T-cell (primary cell): ENCODE measurements around the gene GRID1. TPM values are rescaled to one million over a fixed set of nuclear protein-coding genes. Genes with fewer than 3 reads are reported as not detected.

ENCODE experiments used
- ATAC-seq, 4 experiments: fragments of 200-7000 bp in 3 of 4; fragments of 150-1000 bp in 1 of 4; cut with Tn5 transposase; replicated peaks in 1 of 4; 1 replicate in 3 of 4; 2 replicates in 1 of 4; pipeline ENCODE4 v1.10.0; 2021; ENCODE audit warnings: moderate library complexity in 3 of 4, mild to moderate bottlenecking in 2 of 4, moderate number of reproducible peaks in 1 of 4
- CTCF ChIA-PET, 2 donors: fragments of 300-600 bp; sonication (Branson Sonifier 250); formaldehyde crosslinking; loops; one replicate each; lab custom pipeline; 2022; ENCODE audit warnings: antibody characterized with exemption in 2 of 2; lab: Charles Lee
- POLR2A ChIA-PET, 2 donors: fragments of 300-600 bp; sonication (Branson Sonifier 250); formaldehyde crosslinking; loops; one replicate each; lab custom pipeline; 2022; ENCODE audit warnings: antibody characterized with exemption in 2 of 2; lab: Charles Lee
- DNase-seq, 35 experiments: peaks; one replicate each; pipeline versions ENCODE4 v3.0.0 to v3.0.0-alpha.2; 2013 to 2023
- H3K27ac ChIP-seq: one replicate; pipeline ENCODE4 v1.5.1; 2013; ENCODE audit warnings: low read length
- H3K27me3 ChIP-seq, 2 experiments: replicated peaks in 1 of 2; 1 replicate in 1 of 2; 2 replicates in 1 of 2; pipeline versions ENCODE4 v1.6.1 to v1.7.0; 2013; ENCODE audit warnings: low read length in 1 of 2, mixed read lengths in 1 of 2; ENCODE audit not compliant: control insufficient read depth in 2 of 2, insufficient read depth in 2 of 2; ENCODE audit errors: extremely low read depth in 1 of 2
- H3K36me3 ChIP-seq, 2 donors: 1 replicate in 1 of 2; 2 replicates in 1 of 2; pipeline versions ENCODE4 v1.6.1 to v1.7.0; 2013; ENCODE audit warnings: low read length in 1 of 2; ENCODE audit not compliant: control insufficient read depth in 2 of 2, insufficient read depth in 1 of 2; ENCODE audit errors: extremely low read depth in 1 of 2
- H3K4me1 ChIP-seq, 2 experiments: 1 replicate in 1 of 2; 2 replicates in 1 of 2; pipeline versions ENCODE4 v1.6.1 to v1.7.0; 2013; ENCODE audit warnings: low read length in 2 of 2, mixed read lengths in 1 of 2; ENCODE audit not compliant: insufficient read depth in 2 of 2, control insufficient read depth in 1 of 2; ENCODE audit errors: extremely low read depth in 1 of 2
- H3K4me3 ChIP-seq, 2 donors: 1 replicate in 1 of 2; 2 replicates in 1 of 2; pipeline versions ENCODE4 v1.5.1 to v1.7.0; 2013; ENCODE audit warnings: mild to moderate bottlenecking in 2 of 2, low read length in 1 of 2, moderate library complexity in 1 of 2; ENCODE audit not compliant: control insufficient read depth in 1 of 2; ENCODE audit errors: extremely low read depth in 1 of 2
- H3K9me3 ChIP-seq: 2 replicates; pipeline ENCODE4 v1.7.0; 2013
- H3K27ac Mint-ChIP-seq, 2 donors: one replicate each; pipeline ENCODE4 v1.8.0; 2020 to 2021; ENCODE audit warnings: mild to moderate bottlenecking in 2 of 2, mixed read lengths in 2 of 2
- H3K27me3 Mint-ChIP-seq, 2 donors: one replicate each; pipeline ENCODE4 v1.8.0; 2021 to 2022; ENCODE audit warnings: mixed read lengths in 2 of 2
- H3K36me3 Mint-ChIP-seq: one replicate; pipeline ENCODE4 v1.8.0; 2021; ENCODE audit warnings: mixed read lengths
- H3K4me1 Mint-ChIP-seq, 3 donors: one replicate each; pipeline ENCODE4 v1.8.0; 2020 to 2022; ENCODE audit warnings: mixed read lengths in 3 of 3, mild to moderate bottlenecking in 1 of 3
- H3K4me3 Mint-ChIP-seq, 3 donors: one replicate each; pipeline ENCODE4 v1.8.0; 2020 to 2022; ENCODE audit warnings: mild to moderate bottlenecking in 3 of 3, mixed read lengths in 3 of 3, moderate library complexity in 3 of 3
- H3K9me3 Mint-ChIP-seq, 3 donors: one replicate each; pipeline ENCODE4 v1.8.0; 2020 to 2022; ENCODE audit warnings: mixed read lengths in 3 of 3
- WGBS: methylation state at CpG from one replicate; pipeline ENCODE4 v1.1.5; 2013; ENCODE audit warnings: missing lambda C conversion rate; ENCODE audit not compliant: insufficient coverage; 5-methylcytosine and 5-hydroxymethylcytosine counted together
- total RNA-seq, 35 experiments: library from RNA in 6 of 35; stranded (reverse) in 6 of 35; fragments of 120-200 nt in 1 of 35; gene quantifications; one replicate each; pipeline versions ENCODE4 v1.2.1 to v1.2.4 and lab custom pipeline; 2013 to 2026

GRID1 gene
- total RNA-seq, 5 donors from 2014 or later (not counting 1 experiment from before 2014, with no cell fraction given), result 0.68 TPM; not detected in 4

DNA sequence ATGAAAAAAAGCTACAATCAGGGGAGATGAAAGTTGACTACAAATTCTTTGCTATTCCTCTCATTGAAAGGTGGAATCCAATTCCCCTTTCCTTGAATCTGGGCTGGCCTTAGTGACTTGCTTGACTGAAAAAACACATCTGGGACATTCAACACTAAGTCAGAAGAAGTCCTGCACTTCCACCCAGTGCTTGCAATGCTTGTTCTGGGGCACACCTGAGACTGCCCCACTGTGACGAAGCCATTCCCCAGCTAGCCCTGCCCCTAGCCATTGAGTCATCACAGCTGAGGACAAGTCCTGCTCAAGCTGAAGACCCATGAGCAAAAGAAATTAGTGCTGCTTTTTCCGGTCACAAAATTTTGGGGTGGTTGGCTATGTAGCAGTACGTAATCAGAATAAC lies 19.2 kb upstream of the GRID1 start:
- DNase-seq (no peak), ATAC-seq (no peak)
- no peak overlapping the region for H3K27ac Mint-ChIP-seq
- Histone ChIP-seq H3K4me3 (no peak overlapping the region), H3K36me3 (no peaks in the 10 kb centered on the region), H3K4me1 (peaks cover 0 to 8% of the 10 kb centered on the region in 2 experiments), H3K27ac (no peak overlapping the region), H3K27me3 (peaks cover 0 to 41% of the 10 kb centered on the region in 2 experiments), H3K9me3 (no peaks in the 10 kb centered on the region)
- CTCF ChIA-PET, result no interaction called here
- H3K27me3 Mint-ChIP-seq, result peaks cover 43 to 50% of the 10 kb centered on the region in 2 donors
- POLR2A ChIA-PET, result interaction anchor here in 1 of 2 donors (0.8 kb wide), 1 partner anchor 8 kb away, joined by 3 read pairs; no protein-coding TSS in a partner anchor
- no peaks in the 10 kb centered on the region for H3K36me3 Mint-ChIP-seq
- no peak overlapping the region for H3K4me3 Mint-ChIP-seq
- H3K4me1 Mint-ChIP-seq, result peaks cover 0 to 8% (median 7%) of the 10 kb centered on the region in 3 donors
- WGBS, result 83% methylated on average over 1 of the region's 3 CpGs
- H3K9me3 Mint-ChIP-seq, result no peaks in the 10 kb centered on the region

DNA sequence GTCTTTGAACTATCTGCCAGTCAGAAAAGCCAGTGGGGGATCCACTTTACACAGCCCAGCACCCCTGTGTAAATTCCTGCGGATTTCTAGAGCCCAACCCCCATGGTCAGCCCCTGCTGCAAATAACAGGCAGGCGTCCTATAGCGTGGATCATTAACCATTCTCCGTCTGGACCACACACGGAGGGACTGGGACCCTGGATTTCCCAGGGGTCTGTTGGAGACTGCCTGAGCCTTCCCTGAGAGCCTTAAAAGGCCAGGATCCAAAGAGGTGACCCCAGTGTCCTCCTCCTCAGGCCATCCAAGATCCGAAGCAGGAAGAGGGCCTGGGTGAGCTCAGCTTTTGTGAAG lies 11.2 kb upstream of the GRID1 start:
- Mint-ChIP-seq H3K36me3 (no peaks in the 10 kb centered on the region), H3K4me3 (no peak overlapping the region), H3K9me3 (no peaks in the 10 kb centered on the region), H3K4me1 (peaks cover 0 to 2% (median 0%) of the 10 kb centered on the region in 3 donors), H3K27ac (no peak overlapping the region), H3K27me3 (peaks cover 41 to 42% of the 10 kb centered on the region in 2 donors)
- Histone ChIP-seq H3K9me3 (no peaks in the 10 kb centered on the region), H3K4me3 (no peak overlapping the region), H3K27ac (no peak overlapping the region), H3K4me1 (peaks cover 0 to 9% of the 10 kb centered on the region in 2 experiments), H3K36me3 (no peaks in the 10 kb centered on the region), H3K27me3 (peaks cover 4 to 49% of the 10 kb centered on the region in 2 experiments)
- no peak for DNase-seq
- POLR2A ChIA-PET, result no interaction called here
- WGBS, result 66% methylated on average over 6 of the region's 6 CpGs
- no peak for ATAC-seq
- CTCF ChIA-PET, result interaction anchor here in 1 of 2 donors (0.6 to 1.2 kb wide), 3 partner anchors 10 to 874 kb away, joined by 3 to 5 read pairs (median 3); no protein-coding TSS in a partner anchor

DNA sequence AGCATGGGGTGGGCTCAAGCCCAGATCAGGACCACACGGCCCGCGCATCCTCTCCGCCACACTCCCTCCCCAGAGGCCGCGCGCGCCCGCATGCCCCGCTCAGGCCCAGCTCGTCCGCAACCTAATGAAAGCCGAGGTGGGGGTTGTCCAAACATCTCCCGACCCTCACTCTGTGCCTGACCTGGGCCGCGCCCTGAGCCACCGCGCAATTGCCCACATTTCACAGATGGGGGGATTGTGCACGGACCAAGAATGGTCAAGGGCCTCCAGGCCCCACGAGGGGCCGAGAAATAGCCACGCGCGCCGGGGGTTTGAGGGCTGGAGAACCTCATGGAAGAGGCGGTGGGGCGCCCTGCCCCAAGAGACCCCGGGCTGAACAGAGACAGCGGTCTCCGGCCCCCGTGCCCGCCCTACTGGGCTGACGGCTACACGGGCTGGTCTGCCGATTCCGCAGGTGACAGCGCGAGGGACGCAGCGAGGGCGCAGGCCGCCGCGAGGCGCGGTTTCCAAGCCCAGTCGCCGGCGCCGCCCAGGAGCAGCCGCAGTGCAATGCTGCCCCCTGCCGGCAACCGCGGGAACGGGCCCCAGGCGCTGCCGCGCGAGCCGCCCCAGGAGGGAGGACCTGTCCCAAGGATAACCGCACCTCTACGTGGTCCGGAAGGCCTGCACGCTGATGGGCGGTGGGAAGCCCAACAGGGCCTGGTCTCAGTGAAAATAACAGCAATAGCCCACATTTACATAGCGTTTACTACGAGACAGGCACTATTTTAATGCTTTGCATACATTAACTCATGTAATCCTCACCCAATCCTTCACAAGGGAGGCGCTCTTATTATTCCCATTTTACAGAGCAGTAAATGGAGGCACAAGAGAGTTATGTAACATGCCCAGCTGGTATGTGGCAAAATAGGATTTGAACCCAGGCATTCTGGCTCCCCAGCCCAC lies 10.5 kb upstream of the GRID1 start:
- no peaks in the 10 kb centered on the region for H3K9me3 Mint-ChIP-seq
- peak overlapping the region in 1 of 3 donors; percentile 40 for H3K4me3 Mint-ChIP-seq
- Histone ChIP-seq H3K9me3 (no peaks in the 10 kb centered on the region), H3K27me3 (peaks cover 4 to 55% of the 10 kb centered on the region in 2 experiments), H3K36me3 (no peaks in the 10 kb centered on the region), H3K4me3 (peak overlapping the region in 1 of 2 donors; percentile 22), H3K4me1 (peaks cover 0 to 9% of the 10 kb centered on the region in 2 experiments), H3K27ac (no peak overlapping the region)
- POLR2A ChIA-PET, result no interaction called here
- CTCF ChIA-PET, result interaction anchor here in 1 of 2 donors (0.5 to 1.2 kb wide), 6 partner anchors 10 to 1837 kb away, joined by 3 to 5 read pairs (median 3); no protein-coding TSS in a partner anchor
- peaks cover 44 to 48% of the 10 kb centered on the region in 2 donors for H3K27me3 Mint-ChIP-seq
- H3K4me1 Mint-ChIP-seq, result peaks cover 0 to 2% (median 0%) of the 10 kb centered on the region in 3 donors
- ATAC-seq (peak; percentile 88 to 97 (median 94)), DNase-seq (peak; percentile 37 to 87 (median 70))
- H3K36me3 Mint-ChIP-seq, result no peaks in the 10 kb centered on the region
- no peak overlapping the region for H3K27ac Mint-ChIP-seq
- WGBS, result 17% methylated on average over 59 of the region's 68 CpGs

DNA sequence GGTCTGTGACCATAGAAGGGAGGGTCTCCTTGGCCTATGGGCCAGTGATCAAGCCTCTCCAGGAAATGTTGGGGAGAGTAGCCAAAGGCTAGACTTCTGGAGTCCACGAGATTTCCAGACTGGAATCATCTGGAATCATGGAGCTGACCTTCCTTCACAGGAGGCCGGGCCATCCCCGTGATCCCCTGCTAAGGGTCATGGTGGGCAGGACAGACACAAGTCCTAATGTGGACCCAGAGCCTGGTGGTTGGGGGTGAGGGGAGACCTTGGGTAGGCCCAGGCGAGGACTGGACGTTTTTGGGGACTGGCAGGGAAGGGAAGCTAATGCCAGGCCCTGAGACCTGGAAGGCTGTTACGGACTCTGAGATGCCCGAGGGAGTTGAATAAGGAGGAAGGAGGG lies 9.8 kb upstream of the GRID1 start:
- H3K27ac Mint-ChIP-seq, result no peak overlapping the region
- peak overlapping the region in 1 of 3 donors; percentile 40 for H3K4me3 Mint-ChIP-seq
- H3K27me3 Mint-ChIP-seq, result peaks cover 43 to 48% of the 10 kb centered on the region in 2 donors

DNA sequence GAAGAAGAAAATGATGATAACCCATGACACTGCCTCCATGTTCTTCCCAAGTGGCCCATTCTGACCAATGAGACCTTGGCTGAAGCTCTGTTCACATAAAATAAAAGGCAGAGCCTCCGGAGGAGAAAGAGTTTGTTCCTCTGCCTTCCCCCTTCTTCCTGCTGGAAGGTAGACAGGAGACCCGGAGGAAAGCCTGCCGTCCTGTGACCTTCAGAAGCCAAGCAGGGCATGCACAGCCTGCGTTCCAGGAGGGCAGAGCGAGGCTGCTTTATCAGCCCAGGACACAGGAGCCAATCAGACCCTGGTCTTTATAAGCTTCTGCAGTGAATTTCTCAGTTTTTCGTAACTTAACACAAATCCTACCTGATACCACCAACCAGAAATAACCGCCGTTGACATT lies 8.6 kb upstream of the GRID1 start:
- Mint-ChIP-seq H3K36me3 (no peaks in the 10 kb centered on the region), H3K27ac (no peak overlapping the region), H3K4me3 (no peak overlapping the region), H3K9me3 (no peaks in the 10 kb centered on the region), H3K27me3 (peaks cover 44% of the 10 kb centered on the region in 2 donors), H3K4me1 (peaks cover 0 to 2% (median 0%) of the 10 kb centered on the region in 3 donors)
- DNase-seq (no peak), ATAC-seq (no peak)
- ChIA-PET POLR2A (no interaction called here), CTCF (interaction anchor here in 1 of 2 donors (0.6 to 0.8 kb wide), 2 partner anchors 39 to 1836 kb away, joined by 3 to 4 read pairs; no protein-coding TSS in a partner anchor)
- 93% methylated on average over 3 of the region's 8 CpGs for WGBS
- Histone ChIP-seq H3K9me3 (no peaks in the 10 kb centered on the region), H3K27ac (no peak overlapping the region), H3K4me1 (peaks cover 0 to 9% of the 10 kb centered on the region in 2 experiments), H3K36me3 (no peaks in the 10 kb centered on the region), H3K4me3 (no peak overlapping the region), H3K27me3 (peaks cover 4 to 62% of the 10 kb centered on the region in 2 experiments)

More for the DNA sequence above, 9.8 kb upstream of the GRID1 start:
- CTCF ChIA-PET, result interaction anchor here in 1 of 2 donors (0.5 to 1.1 kb wide), 3 partner anchors 380 to 1836 kb away, joined by 3 to 4 read pairs (median 3); no protein-coding TSS in a partner anchor
- H3K4me1 Mint-ChIP-seq, result peaks cover 0 to 2% (median 0%) of the 10 kb centered on the region in 3 donors
- POLR2A ChIA-PET, result no interaction called here
- no peaks in the 10 kb centered on the region for H3K9me3 Mint-ChIP-seq
- H3K27ac ChIP-seq, result no peak overlapping the region
- 84% methylated on average over 7 of the region's 7 CpGs for WGBS
- ATAC-seq (no peak), DNase-seq (no peak)
- H3K9me3 ChIP-seq, result no peaks in the 10 kb centered on the region
- H3K27me3 ChIP-seq, result peaks cover 4 to 62% of the 10 kb centered on the region in 2 experiments
- H3K4me1 ChIP-seq, result peaks cover 0 to 9% of the 10 kb centered on the region in 2 experiments
- H3K36me3 ChIP-seq, result no peaks in the 10 kb centered on the region
- H3K36me3 Mint-ChIP-seq, result no peaks in the 10 kb centered on the region
- H3K4me3 ChIP-seq, result no peak overlapping the region

DNA sequence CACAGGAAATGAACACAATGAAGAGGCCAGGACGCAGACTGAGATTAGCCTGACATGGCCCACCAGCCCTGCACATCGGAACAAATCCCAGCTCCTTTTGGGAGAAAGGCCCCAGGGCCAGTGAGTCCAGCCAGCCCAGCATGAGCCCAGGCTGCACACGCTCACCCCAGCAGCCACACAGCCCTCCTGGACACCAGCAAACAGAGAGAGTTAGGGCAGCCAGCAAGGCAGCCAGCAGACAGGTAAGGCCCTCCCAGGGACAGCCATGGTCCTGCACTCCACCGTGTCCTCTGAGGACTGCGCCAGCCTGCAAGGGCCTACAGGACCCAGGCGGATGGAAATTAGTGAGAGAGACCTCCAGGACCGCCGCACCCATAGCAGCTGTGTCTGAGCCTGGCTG lies 8.1 kb upstream of the GRID1 start:
- no peaks in the 10 kb centered on the region for H3K36me3 ChIP-seq
- peaks cover 0 to 2% (median 0%) of the 10 kb centered on the region in 3 donors for H3K4me1 Mint-ChIP-seq
- no peaks in the 10 kb centered on the region for H3K9me3 ChIP-seq
- H3K9me3 Mint-ChIP-seq, result no peaks in the 10 kb centered on the region
- DNase-seq (no peak), ATAC-seq (no peak)
- peaks cover 7 to 64% of the 10 kb centered on the region in 2 experiments for H3K27me3 ChIP-seq
- WGBS, result 79% methylated on average over 2 of the region's 8 CpGs
- no peak overlapping the region for H3K4me3 Mint-ChIP-seq
- H3K27ac ChIP-seq, result no peak overlapping the region
- H3K36me3 Mint-ChIP-seq, result no peaks in the 10 kb centered on the region
- CTCF ChIA-PET, result interaction anchor here in 1 of 2 donors (0.6 kb wide), 2 partner anchors 39 to 1138 kb away, joined by 3 to 4 read pairs; no protein-coding TSS in a partner anchor
- H3K4me3 ChIP-seq, result no peak overlapping the region
- H3K27me3 Mint-ChIP-seq, result peaks cover 44 to 49% of the 10 kb centered on the region in 2 donors
- H3K4me1 ChIP-seq, result peaks cover 0 to 9% of the 10 kb centered on the region in 2 experiments
- no peak overlapping the region for H3K27ac Mint-ChIP-seq
- POLR2A ChIA-PET, result no interaction called here
